Left ventricle myocardium inferior (tissue), 1 donor: Measurements from ENCODE around the gene CCND1. TPM values are rescaled to one million over a fixed set of nuclear protein-coding genes. Genes with fewer than 3 reads are reported as not detected.
"Not testable (repeated sequence)": the region's sequence is repeated elsewhere in the genome, so short reads cannot be mapped to it uniquely, and the experiment has no call there.

Source experiments
- DNase-seq: peaks from one replicate; pipeline ENCODE4 v3.0.0-alpha.2; 2020
- H3K27ac ChIP-seq: fragments of 200-600 bp; replicated peaks from 2 replicates; pipeline ENCODE4 v1.8.0; 2021
- H3K27me3 ChIP-seq: fragments of 200-600 bp; 2 replicates; pipeline ENCODE4 v1.8.0; 2021; ENCODE audit warnings: low read depth
- H3K36me3 ChIP-seq: fragments of 200-600 bp; 2 replicates; pipeline ENCODE4 v1.8.0; 2021
- H3K4me1 ChIP-seq: fragments of 200-600 bp; 2 replicates; pipeline ENCODE4 v1.8.0; 2021
- H3K4me3 ChIP-seq: fragments of 200-600 bp; 2 replicates; pipeline ENCODE4 v1.8.0; 2021; ENCODE audit warnings: mild to moderate bottlenecking, moderate library complexity
- H3K9me3 ChIP-seq: fragments of 200-600 bp; replicated peaks from 2 replicates; pipeline ENCODE4 v1.8.0; 2021
- intact Hi-C: fragments of 100-400 bp; cut with micrococcal nuclease; formaldehyde crosslinking; loops from one replicate; pipeline ENCODE4 v1.11.0; 2022
- total RNA-seq: library from RNA; stranded (reverse); fragmentation: NEBNext Ultra II Directional; extraction: Animal tissue kit (Norgen Biotek cat#: 25700); gene quantifications from one replicate; pipeline ENCODE4 v1.2.1, GENCODE V29; 2021
- TF ChIP-seq, protein P1 (sequence below): fragments of 200-600 bp; IDR thresholded peaks from 2 replicates; pipeline ENCODE4 v1.8.0; 2021; ENCODE audit warnings: antibody characterized with exemption, mild to moderate bottlenecking, borderline replicate concordance
- donor health status: DM: no; HTN: yes; CAD: no; lungs with severe emphysema.

The CCND1 gene
- total RNA-seq, 1 donor from 2014 or later, result 160 TPM

DNA sequence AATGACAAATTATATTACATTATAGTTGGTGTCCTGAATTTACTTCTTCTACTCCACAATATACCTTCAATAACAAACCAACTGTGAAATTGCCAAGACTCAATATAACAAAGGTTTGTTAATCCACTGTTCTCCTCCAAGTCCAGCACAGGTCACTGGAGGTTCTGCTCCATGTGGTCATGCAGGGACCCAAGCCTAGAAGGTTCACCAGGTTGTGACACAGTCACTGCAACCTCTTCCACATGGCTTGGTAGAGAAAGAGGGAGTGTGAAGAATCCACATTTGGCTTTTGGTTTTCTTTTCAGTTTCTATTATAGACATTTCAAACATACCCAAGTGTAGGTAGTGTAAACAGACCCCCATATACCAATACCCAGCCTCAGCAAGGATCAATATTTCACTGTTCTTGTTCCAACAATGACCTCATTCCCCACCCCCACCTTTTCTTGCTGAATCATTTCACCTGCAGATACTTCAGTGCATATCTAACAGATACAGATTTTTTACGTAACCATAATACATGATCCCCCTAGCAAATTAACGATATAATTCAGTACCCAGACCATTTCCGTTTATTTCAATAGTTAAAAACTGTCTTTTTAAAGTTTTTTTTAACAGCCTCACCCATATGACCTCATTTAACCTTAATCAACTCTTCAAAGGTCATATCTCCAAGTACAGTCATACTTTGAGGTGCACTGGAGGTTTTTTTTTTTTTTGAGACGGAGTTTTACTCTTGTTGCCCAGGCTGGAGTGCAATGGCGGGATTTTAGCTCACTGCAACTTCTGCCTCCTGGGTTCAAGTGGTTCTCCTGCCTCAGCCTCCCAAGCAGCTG, 48.7 kb downstream of the CCND1 start:
- no peak overlapping the region for H3K27ac ChIP-seq
- TF ChIP-seq, protein P1, sequence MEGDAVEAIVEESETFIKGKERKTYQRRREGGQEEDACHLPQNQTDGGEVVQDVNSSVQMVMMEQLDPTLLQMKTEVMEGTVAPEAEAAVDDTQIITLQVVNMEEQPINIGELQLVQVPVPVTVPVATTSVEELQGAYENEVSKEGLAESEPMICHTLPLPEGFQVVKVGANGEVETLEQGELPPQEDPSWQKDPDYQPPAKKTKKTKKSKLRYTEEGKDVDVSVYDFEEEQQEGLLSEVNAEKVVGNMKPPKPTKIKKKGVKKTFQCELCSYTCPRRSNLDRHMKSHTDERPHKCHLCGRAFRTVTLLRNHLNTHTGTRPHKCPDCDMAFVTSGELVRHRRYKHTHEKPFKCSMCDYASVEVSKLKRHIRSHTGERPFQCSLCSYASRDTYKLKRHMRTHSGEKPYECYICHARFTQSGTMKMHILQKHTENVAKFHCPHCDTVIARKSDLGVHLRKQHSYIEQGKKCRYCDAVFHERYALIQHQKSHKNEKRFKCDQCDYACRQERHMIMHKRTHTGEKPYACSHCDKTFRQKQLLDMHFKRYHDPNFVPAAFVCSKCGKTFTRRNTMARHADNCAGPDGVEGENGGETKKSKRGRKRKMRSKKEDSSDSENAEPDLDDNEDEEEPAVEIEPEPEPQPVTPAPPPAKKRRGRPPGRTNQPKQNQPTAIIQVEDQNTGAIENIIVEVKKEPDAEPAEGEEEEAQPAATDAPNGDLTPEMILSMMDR, result no peak
- H3K4me1 ChIP-seq, result peaks cover 8% of the 10 kb centered on the region
- peaks cover 70% of the 10 kb centered on the region for H3K27me3 ChIP-seq
- no peak for DNase-seq
- peaks cover 9% of the 10 kb centered on the region for H3K9me3 ChIP-seq
- intact Hi-C loops, result loop anchor here (5.0 kb wide), 1 partner anchor 198 kb away; no protein-coding TSS in a partner anchor
- no peak overlapping the region for H3K4me3 ChIP-seq
- no peaks in the 10 kb centered on the region for H3K36me3 ChIP-seq

DNA sequence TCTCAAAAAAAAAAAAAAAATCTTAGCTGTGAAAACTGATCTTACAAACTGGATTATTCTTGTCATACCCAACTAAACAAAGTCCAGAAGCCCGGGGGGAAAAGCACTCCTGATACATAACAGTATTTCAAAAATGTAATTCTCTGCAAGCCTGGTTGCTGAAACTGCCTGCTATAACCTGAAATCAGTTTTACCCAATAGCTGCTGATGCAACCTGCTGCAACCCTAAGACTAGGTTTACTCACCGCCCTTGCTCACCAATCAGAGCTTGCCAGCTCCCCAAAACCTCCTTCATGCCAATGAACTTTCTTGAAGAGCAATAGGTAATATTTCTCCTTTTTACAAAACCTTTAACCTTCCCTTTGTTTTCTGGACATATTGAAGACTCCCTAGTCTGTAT, 50.5 kb downstream of the CCND1 start:
- no peak for DNase-seq
- TF ChIP-seq, protein P1, result no peak
- intact Hi-C loops, result no loop called here
- H3K27ac ChIP-seq, result no peak overlapping the region
- peaks cover 70% of the 10 kb centered on the region for H3K27me3 ChIP-seq
- H3K36me3 ChIP-seq, result no peaks in the 10 kb centered on the region
- H3K4me1 ChIP-seq, result no peaks in the 10 kb centered on the region
- peaks cover 9% of the 10 kb centered on the region for H3K9me3 ChIP-seq
- H3K4me3 ChIP-seq, result no peak overlapping the region

DNA sequence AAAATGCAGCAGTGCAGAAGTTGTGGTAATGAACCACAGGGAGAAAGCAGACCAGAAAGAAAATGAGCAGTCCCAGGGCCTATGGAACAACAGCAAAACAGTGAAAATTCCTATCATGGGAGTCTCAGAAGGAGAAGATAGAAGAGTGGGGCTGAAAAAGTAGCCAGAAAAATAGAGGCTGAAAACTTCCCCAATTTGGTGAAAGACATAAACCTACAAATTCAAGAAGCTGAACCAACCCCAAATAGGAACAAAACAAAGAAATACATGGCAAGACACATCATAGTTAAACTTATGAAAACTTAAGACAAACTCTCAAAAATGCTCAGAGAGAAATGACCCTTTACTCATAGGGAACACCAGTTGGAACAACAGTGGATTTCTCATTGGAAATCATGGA, 51.5 kb downstream of the CCND1 start:
- H3K4me3 ChIP-seq, result no peak overlapping the region
- H3K27ac ChIP-seq, result no peak overlapping the region
- H3K9me3 ChIP-seq, result peaks cover 9% of the 10 kb centered on the region
- no peaks in the 10 kb centered on the region for H3K4me1 ChIP-seq
- peaks cover 71% of the 10 kb centered on the region for H3K27me3 ChIP-seq
- TF ChIP-seq, protein P1, result no peak
- intact Hi-C loops, result no loop called here
- no peaks in the 10 kb centered on the region for H3K36me3 ChIP-seq
- DNase-seq, result no peak

DNA sequence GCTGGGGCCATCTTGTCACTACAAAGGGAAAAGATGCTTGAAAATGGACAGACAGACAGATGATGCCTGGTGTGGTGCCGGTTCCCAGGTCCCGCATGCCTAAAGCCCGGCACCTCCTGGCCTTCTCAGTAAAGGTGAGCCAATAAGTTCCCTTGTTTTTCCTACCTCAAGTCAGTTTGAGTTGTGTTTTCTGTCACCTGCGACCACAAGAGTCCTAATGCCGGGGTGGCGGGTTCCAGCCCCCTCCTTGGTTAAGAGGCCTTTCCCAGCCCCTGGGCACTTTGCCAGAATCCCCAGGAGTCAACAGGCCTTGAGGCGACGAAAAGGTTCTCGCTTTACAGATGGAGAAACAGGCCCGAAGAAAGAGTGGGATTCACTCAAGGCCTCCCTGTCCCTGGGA, 53.8 kb downstream of the CCND1 start:
- no peak for DNase-seq
- Histone ChIP-seq H3K9me3 (peaks cover 9% of the 10 kb centered on the region), H3K4me3 (no peak overlapping the region), H3K27ac (no peak overlapping the region), H3K4me1 (peaks cover 4% of the 10 kb centered on the region), H3K27me3 (peaks cover 95% of the 10 kb centered on the region), H3K36me3 (no peaks in the 10 kb centered on the region)
- TF ChIP-seq, protein P1, result no peak
- intact Hi-C loops, result no loop called here

DNA sequence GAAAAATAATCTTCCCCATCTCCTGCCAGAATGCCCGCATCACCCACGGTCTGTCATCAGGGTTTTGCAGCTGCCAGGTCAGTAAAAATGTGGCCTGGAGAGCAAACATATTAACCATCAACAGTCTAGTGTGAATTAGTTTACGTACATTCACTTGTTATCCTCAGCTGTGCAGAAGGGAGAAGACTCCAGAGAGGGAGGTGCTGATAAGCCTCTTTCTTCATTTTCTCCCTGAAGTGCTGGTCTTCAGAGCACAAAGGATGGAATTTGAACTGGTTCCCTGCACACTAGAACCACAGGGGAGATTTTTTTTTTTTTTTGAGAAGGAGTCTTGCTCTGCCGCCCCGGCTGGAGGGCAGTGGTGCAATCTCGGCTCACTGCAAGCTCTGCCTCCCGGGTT, 54.6 kb downstream of the CCND1 start:
- intact Hi-C loops, result no loop called here
- Histone ChIP-seq H3K4me3 (no peak overlapping the region), H3K4me1 (peaks cover 12% of the 10 kb centered on the region), H3K9me3 (peaks cover 9% of the 10 kb centered on the region), H3K36me3 (no peaks in the 10 kb centered on the region), H3K27me3 (peaks cover 95% of the 10 kb centered on the region), H3K27ac (no peak overlapping the region)
- DNase-seq, result no peak
- TF ChIP-seq, protein P1, result no peak

DNA sequence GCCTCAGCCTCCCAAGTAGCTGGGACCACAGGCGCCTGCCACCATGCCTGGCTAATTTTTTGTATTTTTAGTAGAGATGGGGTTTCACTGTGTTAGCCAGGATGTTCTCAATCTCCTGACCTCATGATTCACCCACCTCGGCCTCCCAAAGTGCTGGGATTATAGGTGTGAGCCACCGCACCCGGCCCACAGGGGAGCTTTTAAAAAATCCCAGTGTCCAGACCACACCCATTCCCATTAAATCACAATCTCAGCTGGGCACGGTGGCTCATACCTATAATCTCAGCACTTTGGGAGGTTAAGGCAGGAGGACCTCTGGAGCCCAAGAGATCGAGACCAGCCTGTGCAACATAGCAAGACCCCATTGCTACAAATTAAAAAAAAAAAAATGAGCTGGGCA, 55.0 kb downstream of the CCND1 start:
- H3K27ac ChIP-seq, DNase-seq, H3K4me3 ChIP-seq, intact Hi-C loops, H3K9me3 ChIP-seq, H3K36me3 ChIP-seq: not testable (repeated sequence)
- Histone ChIP-seq H3K27me3 (peaks cover 95% of the 10 kb centered on the region), H3K4me1 (peaks cover 16% of the 10 kb centered on the region)
